NAMALWA (cell line): ENCODE results near the gene IL17RE.
"Not testable (repeated sequence)": the region's sequence is repeated elsewhere in the genome, so short reads cannot be mapped to it uniquely, and the experiment has no call there.

Experiments used
- DNase-seq: peaks from one replicate; pipeline ENCODE4 v3.0.0-alpha.2; 2015; ENCODE audit warnings: low spot score

The IL17RE gene

DNA sequence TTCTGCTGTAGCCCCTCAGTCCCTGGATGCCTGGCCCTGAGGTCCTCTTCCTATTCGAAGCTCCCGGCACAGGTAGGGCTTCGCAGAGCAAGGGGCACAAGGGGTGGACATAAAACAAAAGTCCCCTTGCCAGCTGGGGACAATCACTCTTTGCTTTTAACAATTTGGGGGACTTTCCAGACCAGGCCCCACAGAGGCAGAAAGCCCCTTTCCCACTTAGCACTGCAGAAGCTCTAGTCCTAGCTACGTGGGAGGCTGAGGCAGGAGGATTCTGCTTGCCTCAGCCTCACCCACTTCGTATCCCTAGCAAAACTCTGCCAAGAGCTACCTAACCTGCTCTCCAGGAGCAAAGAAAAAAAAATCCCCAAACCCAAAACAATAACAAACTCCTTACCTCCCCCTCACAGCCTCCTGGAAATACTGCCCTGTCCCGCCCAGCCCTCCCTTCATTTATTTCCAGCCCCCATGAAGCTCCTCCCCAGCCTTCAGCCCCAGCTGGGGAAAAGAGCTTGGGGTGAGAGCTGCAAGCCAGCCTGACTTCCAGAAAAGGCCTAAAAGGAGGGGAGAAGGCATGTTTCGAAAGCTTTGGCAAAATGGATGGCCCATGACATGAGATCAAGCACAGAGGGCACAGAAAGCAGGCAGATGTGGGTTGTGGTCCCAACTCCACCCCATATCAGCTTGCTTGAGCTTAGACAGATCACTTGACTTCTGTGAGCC is 22.7 kb upstream of the IL17RE start, which contains the start of gene CIDEC:
CIDEC (minus strand) TSS at position 424 of the 720 bp plus-strand sequence. CDS start 1,767 bp downstream, outside the sequence.
- DNase-seq = no peak

DNA sequence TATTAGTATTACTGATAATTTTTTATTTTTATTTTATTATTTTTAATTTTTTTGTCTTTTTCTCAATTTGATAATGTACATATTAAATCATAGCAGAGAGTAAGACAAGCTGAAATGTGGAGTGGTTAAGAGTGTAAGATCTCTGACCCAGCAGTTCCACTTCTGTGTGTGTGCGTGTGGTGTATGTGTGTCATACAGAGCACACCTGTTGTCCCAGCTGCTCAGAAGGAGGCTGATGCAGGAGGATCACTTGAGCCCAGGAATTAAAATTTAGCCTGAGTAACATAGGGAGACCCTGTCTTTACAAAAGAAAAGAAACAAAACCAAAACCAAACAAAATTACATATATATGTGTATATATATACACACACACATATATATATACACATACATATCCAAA is 21.2 kb upstream of the IL17RE start:
- no peak for DNase-seq

DNA sequence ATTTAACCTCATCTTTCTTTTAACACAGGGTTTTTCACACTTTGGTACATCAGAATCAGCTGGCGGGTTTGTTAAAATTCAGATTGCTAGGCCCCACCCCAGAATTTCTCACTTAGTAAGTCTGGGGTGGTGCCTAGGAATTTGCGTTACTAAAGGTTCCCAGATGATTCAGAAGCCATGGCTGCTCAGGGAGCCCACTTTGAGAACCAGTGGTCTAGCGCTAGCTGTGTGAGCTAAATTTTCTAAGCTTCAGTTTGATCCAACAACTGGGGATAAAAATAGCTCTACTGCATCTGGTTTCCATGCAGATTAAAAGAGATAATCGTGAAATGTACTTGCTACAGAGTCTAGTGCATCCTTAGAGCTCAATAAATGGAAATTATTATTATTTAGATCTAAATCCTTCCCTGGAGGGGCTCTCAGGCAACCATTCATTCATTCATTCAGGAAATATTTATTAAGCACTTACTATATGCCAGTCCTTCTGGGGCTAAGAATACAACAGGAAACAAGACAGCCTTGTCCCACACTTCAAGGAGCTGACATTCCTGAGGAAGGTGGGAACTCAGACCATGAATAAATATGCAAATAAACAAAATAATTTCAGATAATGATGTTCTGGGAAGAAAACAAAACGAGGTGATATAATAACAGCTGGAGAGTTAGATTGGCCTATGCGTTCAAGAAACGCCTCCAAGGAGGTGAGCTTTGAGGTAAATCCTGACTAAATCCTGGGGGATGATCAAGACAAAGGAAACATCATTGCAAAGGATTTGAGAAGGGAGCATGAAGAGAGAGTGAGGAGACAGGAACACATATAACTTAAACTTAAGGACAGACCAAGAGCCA is 18.7 kb upstream of the IL17RE start:
- no peak for DNase-seq

DNA sequence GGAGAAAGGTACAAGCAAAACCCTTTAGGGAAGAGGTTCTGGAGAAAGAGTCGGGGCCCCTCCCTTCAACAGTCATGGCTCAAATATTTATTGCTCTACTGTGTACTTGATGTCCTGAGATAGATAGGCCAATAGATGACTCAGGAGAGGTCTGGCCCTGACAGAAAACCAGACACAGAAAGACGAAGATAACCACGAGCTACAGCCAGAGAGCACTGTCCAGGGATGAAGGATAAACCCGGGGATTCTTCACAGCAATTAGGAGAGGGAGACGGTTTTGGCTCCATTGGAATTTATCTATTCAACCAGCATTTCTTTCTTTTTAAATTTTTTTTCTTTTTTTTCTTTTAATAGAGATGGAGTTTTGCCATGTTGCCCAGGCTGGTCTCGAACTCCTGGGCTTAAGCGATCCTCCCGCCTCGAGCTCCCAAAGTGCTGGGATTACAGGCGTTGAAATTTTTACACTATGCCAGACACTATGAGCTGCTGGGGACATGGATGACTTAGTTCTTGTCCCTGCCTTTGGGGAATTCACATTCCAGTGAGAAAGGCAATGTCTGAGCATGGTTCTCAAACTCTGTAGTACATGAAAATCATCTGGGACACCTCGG is 18.0 kb upstream of the IL17RE start:
- DNase-seq = no peak

DNA sequence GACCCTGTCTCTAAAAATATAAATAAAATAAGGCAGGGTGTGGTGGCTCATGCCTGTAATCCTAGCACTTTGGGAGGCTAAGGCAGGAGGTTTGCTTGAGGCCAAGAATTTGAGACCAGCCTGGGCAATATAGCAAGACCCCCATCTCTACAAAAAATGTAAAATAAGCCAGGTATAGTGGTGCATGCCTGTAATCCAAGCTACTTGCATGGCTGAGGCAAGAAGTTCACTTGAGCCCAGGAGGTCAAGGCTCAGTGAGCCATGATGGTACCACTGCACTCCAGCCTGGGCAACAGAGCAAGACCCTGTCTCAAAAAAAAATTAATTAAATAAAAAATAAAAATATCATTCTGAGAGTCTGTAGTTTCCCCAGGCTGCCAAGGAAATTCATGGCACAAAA is 16.3 kb upstream of the IL17RE start:
- DNase-seq = no peak

DNA sequence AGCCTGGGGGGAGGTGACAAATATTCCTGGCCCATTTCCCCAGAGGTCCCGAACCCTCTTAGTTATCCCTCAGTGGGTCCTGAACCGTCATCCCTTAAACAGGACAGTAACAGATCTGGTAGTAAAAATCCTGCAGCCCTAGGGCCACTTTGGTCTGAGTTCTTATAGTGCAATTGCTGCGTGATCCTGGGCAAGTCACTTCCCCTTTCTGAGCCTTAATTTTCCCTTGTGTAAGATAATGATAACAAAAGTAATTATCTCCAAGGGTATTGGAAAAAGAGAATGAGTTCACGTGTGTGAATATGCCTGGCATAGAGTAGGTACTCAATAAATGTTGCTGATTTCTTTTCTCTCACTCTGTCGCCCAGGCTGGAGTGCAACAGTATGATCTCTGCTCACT is 15.2 kb upstream of the IL17RE start:
- DNase-seq = no peak

DNA sequence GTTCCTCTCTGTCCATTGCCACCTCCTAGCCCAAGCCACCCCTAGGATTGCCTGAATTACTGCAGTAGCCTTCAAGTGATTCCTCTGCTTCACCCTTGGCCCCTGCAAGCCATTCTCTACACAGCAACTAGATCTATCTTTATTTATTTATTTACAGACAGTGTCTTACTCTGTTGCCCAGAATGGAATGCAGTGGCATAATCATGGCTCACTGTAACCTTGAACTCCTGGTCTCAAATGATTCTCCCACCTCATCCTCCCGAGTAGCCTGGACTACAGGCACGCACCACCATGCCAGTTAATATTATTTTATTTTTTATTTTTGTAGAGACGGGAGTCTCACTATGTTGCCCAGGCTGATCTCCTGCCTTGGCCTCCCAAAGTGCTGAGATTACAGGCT is 14.1 kb upstream of the IL17RE start:
- DNase-seq = no peak

DNA sequence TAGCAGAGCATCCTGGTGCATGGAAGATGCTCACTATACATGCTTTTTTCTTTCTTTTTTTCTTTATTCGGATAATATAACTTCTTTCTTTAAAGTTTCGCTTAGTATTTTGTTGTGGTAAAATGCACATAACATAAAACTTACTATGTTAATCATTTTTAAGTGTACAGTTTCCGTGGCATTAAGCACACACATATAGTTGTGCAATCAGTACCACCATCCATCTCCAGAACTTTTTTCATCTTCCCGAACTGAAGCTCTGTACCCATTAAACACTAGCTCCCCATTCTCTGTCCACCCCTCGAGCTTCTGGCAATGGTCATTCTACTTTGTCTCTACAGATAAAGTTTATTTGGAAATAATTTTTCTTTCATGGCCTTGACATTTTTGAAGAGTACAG is 13.2 kb upstream of the IL17RE start:
- no peak for DNase-seq

DNA sequence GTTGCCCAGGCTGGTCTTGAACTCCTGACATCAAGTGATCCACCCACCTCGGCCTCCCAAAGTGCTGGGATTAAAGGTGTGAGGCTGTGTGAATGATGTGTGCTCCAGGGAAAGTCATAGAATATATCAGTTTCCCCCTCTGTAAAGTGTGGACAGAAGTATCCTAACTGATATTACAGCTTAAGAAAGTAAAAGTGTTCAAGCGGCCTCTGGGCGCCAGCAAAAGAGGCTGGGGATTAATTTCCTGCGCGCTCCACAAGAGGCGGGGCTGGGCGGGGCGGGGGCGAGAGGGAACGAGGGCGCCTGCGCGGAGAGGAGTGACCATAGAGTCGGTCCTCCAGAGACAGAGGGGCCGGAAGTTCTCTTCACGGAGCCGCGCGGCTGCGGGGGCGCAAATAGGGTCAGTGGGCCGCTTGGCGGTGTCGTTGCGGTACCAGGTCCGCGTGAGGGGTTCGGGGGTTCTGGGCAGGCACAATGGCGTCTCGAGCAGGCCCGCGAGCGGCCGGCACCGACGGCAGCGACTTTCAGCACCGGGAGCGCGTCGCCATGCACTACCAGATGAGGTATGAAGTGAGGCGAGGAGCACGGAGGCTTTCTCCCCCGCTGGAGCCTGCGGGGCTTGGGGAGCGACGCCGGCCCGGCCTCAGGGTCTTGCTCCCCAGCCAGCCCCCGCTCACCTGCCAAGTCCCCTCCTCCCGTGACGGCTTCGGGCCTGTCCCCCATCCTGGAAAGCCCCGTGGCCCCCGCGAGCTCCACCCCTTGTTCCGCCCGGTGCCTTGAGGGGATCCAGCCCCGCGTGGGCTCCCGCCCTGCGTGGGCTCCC is 12.2 kb upstream of the IL17RE start, which contains the start of gene JAGN1:
JAGN1 (plus strand) TSS at position 362 of the 823 bp plus-strand sequence; CDS start at position 475, 113 bp downstream.
- DNase-seq = peak; percentile 90

DNA sequence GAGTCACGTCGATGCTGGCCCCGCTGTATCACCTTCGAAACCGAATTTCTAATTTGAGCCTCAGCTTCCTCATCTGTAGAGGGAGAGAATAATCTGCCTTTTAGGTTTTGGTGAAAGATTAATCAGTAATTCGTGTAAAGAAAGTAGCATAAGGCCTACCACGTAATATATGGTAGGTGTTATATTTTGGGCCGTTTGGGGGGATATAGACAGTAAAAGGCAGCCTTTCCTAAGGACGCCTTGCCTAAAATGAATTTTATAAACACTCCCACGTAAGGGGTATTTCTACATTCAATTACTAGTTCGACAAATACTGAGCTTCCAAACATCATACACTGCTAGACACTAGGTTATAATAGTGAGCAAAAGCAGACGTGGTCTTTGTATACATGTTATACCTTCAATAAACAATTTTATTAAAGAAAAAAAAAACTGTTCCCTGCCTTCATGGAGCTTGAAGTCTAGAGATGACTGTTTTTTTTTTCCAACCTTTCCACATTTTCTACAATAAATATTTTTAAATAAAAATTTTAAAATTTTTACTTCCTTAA is 11.5 kb upstream of the IL17RE start:
- no peak for DNase-seq

DNA sequence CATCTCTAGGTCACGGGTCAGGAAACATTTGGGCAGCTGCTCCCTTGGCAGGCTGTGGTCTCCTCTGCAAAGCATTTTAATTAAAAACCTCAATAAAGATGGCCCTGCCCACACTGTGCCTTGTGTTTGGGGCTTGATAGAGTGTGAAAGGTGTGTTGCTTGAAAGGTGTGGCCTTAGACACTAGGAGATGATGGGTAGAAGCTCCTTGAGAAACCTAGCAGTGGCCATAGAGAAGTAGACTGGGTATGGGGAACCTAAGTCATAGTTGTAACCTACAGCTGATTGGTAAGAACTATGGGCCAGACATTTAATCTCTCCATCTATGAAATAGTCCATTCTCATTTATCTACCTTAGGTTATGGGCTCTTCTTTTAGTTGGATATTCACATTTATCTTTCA is 8.9 kb upstream of the IL17RE start:
- DNase-seq = no peak

DNA sequence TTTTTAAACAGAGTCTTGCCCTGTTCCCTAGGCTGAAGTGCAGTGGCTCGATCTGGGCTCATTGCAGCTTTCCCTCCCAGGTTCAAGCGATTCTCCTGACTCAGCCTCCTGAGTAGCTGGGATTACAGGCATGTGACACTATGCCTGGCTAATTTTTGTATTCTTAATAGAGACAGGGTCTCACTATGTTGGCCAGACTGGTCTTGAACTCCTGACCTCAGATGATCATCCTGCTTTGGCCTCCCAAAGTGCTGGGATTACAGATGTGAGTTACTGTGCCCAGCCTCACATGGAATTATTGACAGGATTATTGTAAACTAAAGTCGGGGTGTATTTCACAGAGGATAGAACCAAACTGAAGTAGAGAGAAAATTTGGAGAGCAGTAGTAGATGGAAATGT is 6.9 kb upstream of the IL17RE start:
- DNase-seq = not testable (repeated sequence)

DNA sequence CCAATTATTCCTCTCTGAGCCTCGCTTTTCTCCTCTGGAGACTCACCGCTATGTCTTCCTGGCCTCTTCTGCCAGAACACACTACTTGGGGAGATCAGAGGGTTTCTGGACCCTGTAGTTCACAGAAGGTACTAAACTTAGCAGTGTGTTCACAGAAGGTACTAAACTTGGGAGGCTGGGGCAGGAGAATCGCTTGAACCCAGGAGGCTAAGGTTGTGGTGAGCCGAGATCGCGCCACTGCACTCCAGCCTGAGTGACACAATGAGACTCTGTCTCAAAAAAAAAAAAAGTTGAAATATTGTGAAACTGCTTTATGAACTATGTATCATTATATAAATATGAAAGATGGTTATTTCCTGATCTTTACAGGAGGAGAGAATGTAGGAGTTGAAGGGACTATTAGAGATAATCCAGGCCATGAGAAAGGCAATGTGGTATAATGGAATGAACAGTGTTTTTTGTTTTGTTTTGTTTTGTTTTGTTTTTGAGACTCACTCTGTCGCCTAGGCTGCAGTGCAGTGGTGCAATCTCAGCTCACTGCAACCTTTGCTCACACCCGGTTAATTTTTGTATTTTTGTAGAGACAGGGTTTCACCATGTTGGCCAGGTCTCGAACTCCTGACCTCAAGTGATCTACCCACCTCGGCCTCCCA is 5.8 kb upstream of the IL17RE start:
- not testable (repeated sequence) for DNase-seq

DNA sequence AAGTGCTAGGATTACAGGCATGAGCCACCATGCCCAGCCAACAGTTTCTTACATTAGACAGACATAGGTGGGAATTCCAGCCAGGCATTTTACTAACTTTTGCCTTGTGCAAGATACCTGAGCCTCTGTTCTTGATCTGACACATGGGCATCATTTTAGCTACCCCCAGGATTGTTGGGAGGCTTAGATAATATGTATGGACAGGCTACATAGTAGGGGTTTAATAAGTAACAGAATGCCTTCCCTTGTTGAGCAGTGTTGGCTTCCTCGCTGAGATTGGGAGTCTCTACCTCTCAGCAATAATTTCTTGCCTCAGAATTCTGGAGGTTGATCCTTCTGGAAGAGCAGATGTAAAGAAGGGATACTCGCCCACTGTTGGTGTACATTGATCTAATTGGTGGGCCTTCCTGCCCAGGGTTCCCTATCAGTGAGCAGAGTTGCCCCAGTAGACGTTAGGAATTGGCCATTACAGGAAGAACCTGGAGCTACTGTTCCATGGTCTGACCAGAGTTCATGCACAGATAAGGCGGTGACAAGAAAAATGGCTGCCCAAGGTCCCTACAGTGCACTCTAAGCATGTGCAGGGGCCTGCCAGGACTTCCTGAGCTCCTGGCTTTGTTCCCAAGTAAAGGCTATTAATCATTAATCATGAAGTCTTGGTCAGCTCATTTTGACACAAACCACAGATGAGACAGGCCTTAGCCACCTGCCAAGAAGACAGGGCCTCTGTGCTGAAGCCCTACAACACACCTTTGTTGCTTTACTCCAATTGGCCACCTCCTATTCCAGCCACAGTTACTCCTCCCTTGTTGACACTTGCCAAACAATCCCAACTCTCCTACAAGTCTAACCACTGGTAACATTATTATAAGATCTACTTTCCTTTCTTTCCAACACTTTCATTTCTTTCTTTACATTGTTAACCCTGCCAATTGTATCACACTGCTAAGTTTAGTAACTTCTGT is 5.0 kb upstream of the IL17RE start:
- DNase-seq = no peak

DNA sequence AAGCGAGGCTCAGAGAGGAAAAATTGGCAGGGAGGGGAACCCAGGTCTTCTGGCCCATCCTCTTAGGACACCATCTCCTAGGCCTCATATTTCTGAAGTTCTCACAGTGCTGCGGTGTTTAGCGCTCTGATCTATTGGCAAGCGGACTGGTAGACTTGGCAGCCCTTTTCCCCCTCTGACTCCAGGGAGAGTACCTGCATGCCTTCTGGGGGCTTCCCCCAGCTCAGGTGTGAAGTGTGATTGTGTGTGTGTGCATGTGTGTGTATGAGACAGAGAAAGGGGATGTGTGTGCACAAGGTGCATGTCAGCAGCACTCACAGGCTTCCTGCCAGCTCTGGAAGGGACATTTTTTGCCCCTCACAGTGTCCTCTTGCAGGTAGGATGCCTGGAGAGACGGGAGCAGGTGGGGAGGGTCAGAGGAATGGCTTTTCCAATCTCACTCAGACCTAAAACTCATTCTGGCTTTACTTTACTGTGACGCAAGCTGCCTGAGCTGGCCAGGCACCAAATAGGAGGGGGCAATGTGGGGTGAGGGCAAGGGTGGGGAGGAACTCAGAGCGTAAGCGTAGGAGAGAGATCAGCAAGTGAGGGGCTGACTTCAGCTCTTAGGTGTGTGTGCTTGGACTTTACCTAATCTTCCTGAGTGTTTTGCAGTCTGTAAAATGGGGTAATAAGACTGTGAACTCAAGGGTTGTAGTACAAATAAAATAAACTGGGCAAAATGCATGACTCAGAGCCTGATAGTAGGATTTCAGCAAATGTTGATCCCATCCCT is 4.0 kb upstream of the IL17RE start:
- no peak for DNase-seq

DNA sequence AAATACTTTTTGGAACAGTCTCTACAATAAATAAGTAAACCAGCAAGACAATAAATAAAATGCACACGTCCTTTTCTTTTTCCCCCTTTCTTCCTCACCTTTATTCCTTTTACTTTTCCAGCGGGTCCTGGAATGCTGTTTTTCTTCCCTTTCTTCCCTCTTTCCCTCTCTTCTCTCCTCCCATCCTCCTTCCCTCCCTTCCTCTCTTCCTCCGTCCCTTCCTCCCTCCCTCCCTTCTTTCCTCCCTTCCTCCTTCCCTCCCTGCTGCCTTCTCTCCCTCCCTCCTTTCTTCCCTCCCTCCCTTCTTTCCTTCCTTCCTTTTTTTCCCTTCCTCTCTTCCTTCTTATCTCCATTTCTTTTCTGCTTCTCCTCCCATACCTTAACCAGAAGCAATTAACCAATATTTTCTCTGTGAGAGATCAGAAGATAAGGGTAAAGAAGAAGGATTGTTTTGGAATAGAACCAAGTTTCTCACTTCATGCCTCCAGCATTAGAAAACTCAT is 3.3 kb upstream of the IL17RE start:
- DNase-seq = no peak

DNA sequence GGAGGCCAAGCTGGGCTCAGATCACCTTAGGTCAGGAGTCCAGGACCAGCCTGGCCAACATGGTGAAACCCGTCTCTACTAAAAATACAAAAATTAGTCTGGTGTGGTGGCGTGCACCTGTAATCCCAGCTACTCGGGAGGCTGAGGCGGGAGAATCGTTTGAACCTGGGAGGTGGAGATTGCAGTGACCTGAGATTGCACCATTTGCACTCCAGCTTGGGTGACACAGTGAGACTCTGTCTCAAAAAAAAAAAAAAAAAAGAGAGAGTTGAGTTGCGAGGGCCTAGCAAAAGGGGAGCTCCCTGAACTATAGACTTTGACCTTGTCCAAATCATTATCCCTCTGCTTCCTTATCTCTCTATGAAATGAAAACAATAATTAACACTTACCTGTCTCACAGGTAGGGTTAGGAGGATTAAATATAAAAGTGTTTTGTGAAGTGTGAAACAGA is 1.7 kb upstream of the IL17RE start:
- not testable (repeated sequence) for DNase-seq

DNA sequence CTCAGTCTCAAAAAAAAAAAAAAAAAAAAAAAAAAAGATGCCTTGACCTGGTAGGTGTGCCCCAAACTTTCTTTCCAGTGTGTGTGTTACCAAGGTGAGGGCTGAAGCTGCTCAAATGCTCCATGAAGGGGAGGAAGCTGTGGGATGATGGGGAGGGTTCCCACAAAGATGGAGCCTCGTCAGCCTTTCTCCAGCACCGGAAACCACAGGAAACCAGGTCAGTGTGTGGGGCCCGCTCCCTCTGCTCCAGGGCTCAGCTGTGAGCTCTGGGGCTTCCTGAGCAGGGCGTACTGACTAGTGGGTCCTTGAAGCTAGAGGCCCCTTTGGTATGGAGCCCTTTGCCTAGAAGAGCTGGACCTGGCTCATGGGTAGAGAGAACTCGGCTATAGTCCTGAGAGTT is 681 bp upstream of the IL17RE start:
- DNase-seq = no peak

DNA sequence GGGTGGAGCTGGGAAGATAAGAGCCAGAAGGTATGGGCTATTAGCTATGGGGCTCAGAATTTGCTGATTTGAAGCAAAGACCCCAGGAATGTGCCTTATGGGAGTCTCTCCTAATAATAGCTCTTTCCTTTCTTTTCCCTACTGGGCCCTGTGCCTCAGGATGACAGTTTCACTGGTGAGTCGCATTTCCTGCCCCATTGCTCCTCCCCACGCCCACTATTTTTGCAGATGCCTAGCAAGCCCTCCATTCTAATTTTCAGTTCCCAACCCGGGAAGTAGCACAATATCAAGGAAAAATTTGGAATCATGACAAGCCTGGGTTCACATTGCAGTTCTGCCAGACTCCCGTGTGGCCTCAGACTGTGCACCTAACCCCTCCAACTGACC is 583 bp downstream of the IL17RE start:
- DNase-seq = no peak
